GM12878 (cell line): ENCODE measurements around the gene RTN4RL1. TPM values are rescaled to one million over a fixed set of nuclear protein-coding genes. Genes with fewer than 3 reads are reported as not detected.

Source experiments
- ATAC-seq: fragments of 200-7000 bp; cut with Tn5 transposase; 3 replicates; pipeline ENCODE4 v1.9.1; 2020; ENCODE audit warnings: mild to moderate bottlenecking, moderate library complexity
- BruUV-seq: library from RNA; stranded (reverse); fragments of 400-500 nt; replicated peaks from 2 replicates; lab custom pipeline; 2021; lab: Mats Ljungman, UMichigan
- CTCF ChIA-PET: fragments of 300-600 bp; sonication (Branson Sonifier 250); formaldehyde crosslinking; extraction: SDS; loops from one replicate; lab custom pipeline; 2021; ENCODE audit warnings: inconsistent platforms; lab: Yijun Ruan, JAX
- POLR2A ChIA-PET: fragments of 350-600 bp; formaldehyde crosslinking; extraction: SDS; loops from one replicate; lab custom pipeline; 2021; ENCODE audit warnings: inconsistent platforms; lab: Charles Lee
- RAD21 ChIA-PET: fragments of 300-600 bp; sonication (Branson Sonifier 250); formaldehyde crosslinking; loops from one replicate; lab custom pipeline; 2023; ENCODE audit warnings: antibody characterized with exemption; ENCODE audit not compliant: unreplicated experiment; lab: Charles Lee
- SMC1A ChIA-PET: fragments of 300-600 bp; sonication (Branson Sonifier 250); formaldehyde crosslinking; loops from one replicate; lab custom pipeline; 2023; ENCODE audit not compliant: unreplicated experiment, uncharacterized antibody; lab: Charles Lee
- DNase-seq: peaks from one replicate; pipeline ENCODE4 v3.0.0-alpha.2; 2011; ENCODE audit warnings: low read depth, low spot score
- FAIRE-seq: peaks from 3 replicates; lab custom pipeline; 2011; peaks lifted over from hg19 to GRCh38; lab: Jason Lieb, UNC
- H2AFZ ChIP-seq: 2 replicates; pipeline ENCODE4 v1.6.0; 2011; ENCODE audit warnings: low read depth, low read length, control low read depth; ENCODE audit not compliant: control insufficient read depth
- H3K27ac ChIP-seq: 2 replicates; pipeline ENCODE4 v1.5.1; 2011; ENCODE audit warnings: control low read depth; ENCODE audit not compliant: control insufficient read depth, insufficient read depth
- H3K27me3 ChIP-seq, 2 experiments: replicated peaks in 1 of 2; 2 replicates each; pipeline versions ENCODE4 v1.6.0 to v1.6.1; 2011; ENCODE audit warnings: low read length in 1 of 2; ENCODE audit not compliant: control insufficient read depth in 2 of 2, insufficient read depth in 2 of 2
- H3K36me3 ChIP-seq, 2 experiments: 2 replicates each; pipeline ENCODE4 v1.5.1; 2011; ENCODE audit warnings: low read length in 1 of 2; ENCODE audit not compliant: control insufficient read depth in 2 of 2, insufficient read depth in 2 of 2
- H3K4me1 ChIP-seq: 2 replicates; pipeline ENCODE4 v1.6.1; 2011; ENCODE audit warnings: mild to moderate bottlenecking, low read length, moderate library complexity, mixed read lengths; ENCODE audit not compliant: control insufficient read depth, insufficient read depth
- H3K4me2 ChIP-seq: 2 replicates; pipeline ENCODE4 v1.6.0; 2011; ENCODE audit warnings: control low read depth; ENCODE audit not compliant: control insufficient read depth, insufficient read depth
- H3K4me3 ChIP-seq: fragments of 200-600 bp; sonication (generic); 2 replicates; pipeline ENCODE4 v1.5.1; 2016
- H3K79me2 ChIP-seq: 2 replicates; pipeline ENCODE4 v1.6.0; 2011; ENCODE audit warnings: low read length; ENCODE audit not compliant: control insufficient read depth, insufficient read depth
- H3K9ac ChIP-seq: 2 replicates; pipeline ENCODE4 v1.8.0; 2011; ENCODE audit warnings: low read length, control low read depth, mixed read lengths; ENCODE audit not compliant: control insufficient read depth, insufficient read depth
- H3K9me3 ChIP-seq: replicated peaks from 3 replicates; pipeline ENCODE4 v1.5.1; 2011; ENCODE audit warnings: mild to moderate bottlenecking, low read length; ENCODE audit not compliant: control insufficient read depth, insufficient read depth
- H4K20me1 ChIP-seq: 2 replicates; pipeline ENCODE4 v1.6.0; 2011; ENCODE audit not compliant: control insufficient read depth, insufficient read depth
- FOXM1 ChIP-seq: IDR thresholded peaks from 2 replicates; pipeline ENCODE4 v1.6.1; 2012; ENCODE audit warnings: low read depth, mild to moderate bottlenecking, inconsistent platforms, low read length, moderate library complexity
- IRF4 ChIP-seq: IDR thresholded peaks from 2 replicates; pipeline ENCODE4 v1.6.1; 2011; ENCODE audit warnings: low read depth, low read length
- MTA2 ChIP-seq: fragments of 450-650 bp; IDR thresholded peaks from 2 replicates; pipeline ENCODE4 v1.6.1; 2016; ENCODE audit warnings: low read depth, mild to moderate bottlenecking, moderate library complexity
- NR2C2 ChIP-seq: IDR thresholded peaks from 2 replicates; pipeline ENCODE4 v1.6.1; 2011; ENCODE audit warnings: borderline replicate concordance, low read depth; ENCODE audit not compliant: control insufficient read depth, insufficient read length
- POU2F2 ChIP-seq: IDR thresholded peaks from 3 replicates; pipeline ENCODE4 v1.6.1; 2011; ENCODE audit warnings: low read depth, mild to moderate bottlenecking, low read length, borderline replicate concordance
- RAD21 ChIP-seq: IDR thresholded peaks from 2 replicates; pipeline ENCODE4 v1.6.1; 2011; ENCODE audit warnings: mild to moderate bottlenecking, low read depth, low read length, moderate library complexity; ENCODE audit not compliant: insufficient read depth
- USF2 ChIP-seq: IDR thresholded peaks from 2 replicates; pipeline ENCODE4 v1.6.1; 2011; ENCODE audit warnings: low read depth, low read length, improper control_type of control experiment, borderline replicate concordance
- ZNF24 ChIP-seq: fragments of 450-650 bp; IDR thresholded peaks from 2 replicates; pipeline ENCODE4 v1.6.1; 2017; ENCODE audit warnings: antibody characterized with exemption, mild to moderate bottlenecking
- WGBS: methylation state at CpG from one replicate; pipeline ENCODE4 v1.1.6; 2016; ENCODE audit warnings: low lambda C conversion rate; ENCODE audit not compliant: insufficient replicate concordance, insufficient coverage; ENCODE audit errors: missing lambda C conversion rate; 5-methylcytosine and 5-hydroxymethylcytosine counted together
- in situ Hi-C: fragments of 300-500 bp; cut with MboI; formaldehyde crosslinking; loops from 9 replicates; pipeline ENCODE4 v1.14.3; 2018; ENCODE audit warnings: mixed read lengths
- intact Hi-C: fragments of 100-400 bp; cut with micrococcal nuclease; formaldehyde crosslinking; loops from one replicate; pipeline ENCODE4 v1.14.2; 2022; ENCODE audit not compliant: unreplicated experiment
- polyA plus RNA-seq, 11 experiments: library from polyadenylated mRNA; depleted of rRNA in 4 of 11; unstranded in 6 of 11; stranded (reverse) in 5 of 11; fragments of >200 nt; fragmentation: Nextera tagmentation in 4 of 11; fragmentation: Illumina TruSeq in 1 of 11; extraction: Ambion mirVana in 4 of 11; extraction: Trizol in 1 of 11; gene quantifications; 1 replicate in 1 of 11; 2 replicates in 10 of 11; pipeline versions ENCODE4 v1.2.1 to v1.2.3, GENCODE V29; 2011 to 2016; ENCODE audit warnings: inconsistent platforms in 2 of 11, missing spikeins in 2 of 11, low read depth in 1 of 11
- total RNA-seq, 4 experiments: library from RNA; depleted of rRNA in 3 of 4; stranded (reverse); fragments of >200 nt in 3 of 4; fragmentation: Illumina TruSeq in 1 of 4; extraction: Trizol in 1 of 4; gene quantifications; 2 replicates each; pipeline versions ENCODE4 v1.2.1 to v1.2.3, GENCODE V29; 2013 to 2021

RTN4RL1 gene
- total and polyA plus RNA-seq, 10 of the 15 experiments (the other 5 are each of a cell fraction or from before 2014, with no cell fraction given): 0.08 to 0.11 (median 0.10) TPM; not detected in 7

GRCh38 chr17:2028737-2029136, 3.6 kb upstream of the RTN4RL1 start:
- H3K79me2 ChIP-seq: peaks cover 10% of the 10 kb centered on the region
- ChIA-PET CTCF (interaction anchor here (0.8 to 1.7 kb wide), 6 partner anchors 8 to 307 kb away, joined by 3 to 5 read pairs (median 3); no protein-coding TSS in a partner anchor), POLR2A (interaction anchor here (1.0 to 1.4 kb wide), 2 partner anchors 308 to 312 kb away, joined by 3 to 4 read pairs; partner anchors contain the start of gene TSR1), SMC1A (interaction anchor here (0.8 to 2.9 kb wide), 3 partner anchors 147 to 355 kb away, joined by 3 to 6 read pairs (median 4); no protein-coding TSS in a partner anchor), RAD21 (interaction anchor here (0.7 to 1.1 kb wide), 2 partner anchors 11 to 62 kb away, joined by 3 read pairs; no protein-coding TSS in a partner anchor)
- H3K4me1 ChIP-seq: peaks cover 9% of the 10 kb centered on the region
- ATAC-seq (no peak), DNase-seq (no peak), FAIRE-seq (no peak)
- no peak overlapping the region for H3K27ac ChIP-seq
- H3K27me3 ChIP-seq: peaks cover 9 to 12% of the 10 kb centered on the region in 2 experiments
- no peak overlapping the region for H3K4me2 ChIP-seq
- TF ChIP-seq USF2 (no peak), MTA2 (no peak), NR2C2 (no peak), IRF4 (no peak), POU2F2 (no peak), ZNF24 (no peak), FOXM1 (no peak), RAD21 (no peak)
- H4K20me1 ChIP-seq: no peaks in the 10 kb centered on the region
- in situ Hi-C loops: no loop called here
- no peak overlapping the region for H3K9ac ChIP-seq
- H3K4me3 ChIP-seq: no peak overlapping the region
- intact Hi-C loops: no loop called here
- no TSS peak for BruUV-seq
- 19% methylated on average over 6 of the region's 6 CpGs for WGBS
- H2AFZ ChIP-seq: no peak overlapping the region
- H3K36me3 ChIP-seq: no peaks in the 10 kb centered on the region
- H3K9me3 ChIP-seq: no peaks in the 10 kb centered on the region
